GM19455 (cell line): ENCODE measurements around the gene RPL26.

Source experiments
- ATAC-seq: cut with Tn5 transposase; IDR thresholded peaks from one replicate; pipeline ENCODE4 v1.9.1; 2021; ENCODE audit not compliant: unreplicated experiment

RPL26 gene

DNA sequence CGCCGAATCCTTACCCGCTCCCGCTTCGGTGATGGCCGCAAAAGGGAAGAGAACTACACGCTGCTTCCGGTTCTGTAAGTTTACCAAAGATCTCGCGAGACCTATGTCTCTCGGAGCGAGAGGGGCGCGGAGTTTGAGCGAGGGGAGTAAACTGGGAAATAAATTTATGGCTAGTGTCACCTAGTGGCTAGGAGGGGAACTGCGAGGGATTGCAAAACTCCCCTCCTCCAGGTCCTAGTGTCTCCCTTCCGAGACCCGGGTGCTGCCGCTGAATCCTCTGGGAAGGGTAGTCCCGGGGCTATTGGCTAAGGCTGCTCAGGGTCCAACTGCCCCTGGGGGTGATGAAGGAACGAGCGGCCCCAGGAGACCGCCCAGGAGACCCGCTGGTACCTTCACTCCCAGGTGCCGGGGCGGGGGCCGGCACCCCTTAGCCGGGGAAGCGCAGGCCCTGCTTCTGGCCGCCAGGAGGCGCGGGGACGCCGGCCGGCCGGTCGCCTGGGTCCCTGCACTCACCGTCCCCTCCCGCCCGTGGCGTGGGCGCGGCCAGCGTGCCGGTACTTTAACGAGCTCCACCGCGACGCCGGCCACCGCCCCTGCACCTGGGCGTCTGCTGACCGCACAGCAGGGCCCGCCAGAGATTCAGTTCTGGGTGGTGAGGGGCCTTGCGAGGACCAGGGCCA lies at the start of gene RPL26:
Gene RPL26 (minus strand): TSS at position 51 of the 680 bp plus-strand sequence. CDS start 883 bp downstream, outside the sequence.
- peak; percentile 91 for ATAC-seq

DNA sequence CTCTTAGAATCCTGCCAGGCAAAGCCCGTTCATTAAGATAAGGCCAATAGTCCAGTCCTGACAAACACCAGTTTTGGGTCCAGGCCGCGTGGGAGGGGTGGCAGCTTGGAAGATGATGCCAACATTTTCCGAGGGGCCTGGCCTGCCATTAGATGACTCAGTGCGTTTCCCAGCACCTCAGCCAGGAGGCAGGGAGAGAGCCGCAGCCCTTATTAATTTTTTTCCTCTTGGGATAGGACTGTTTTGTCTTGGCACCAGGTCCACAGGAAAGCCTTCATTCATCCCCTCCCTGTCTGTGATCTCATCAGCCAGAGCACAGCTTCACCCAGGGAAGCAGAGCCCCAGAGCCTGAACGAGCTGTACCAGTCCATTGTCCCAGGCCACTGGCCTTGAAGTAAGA lies 48.0 kb upstream of the RPL26 start:
- ATAC-seq, result no peak

DNA sequence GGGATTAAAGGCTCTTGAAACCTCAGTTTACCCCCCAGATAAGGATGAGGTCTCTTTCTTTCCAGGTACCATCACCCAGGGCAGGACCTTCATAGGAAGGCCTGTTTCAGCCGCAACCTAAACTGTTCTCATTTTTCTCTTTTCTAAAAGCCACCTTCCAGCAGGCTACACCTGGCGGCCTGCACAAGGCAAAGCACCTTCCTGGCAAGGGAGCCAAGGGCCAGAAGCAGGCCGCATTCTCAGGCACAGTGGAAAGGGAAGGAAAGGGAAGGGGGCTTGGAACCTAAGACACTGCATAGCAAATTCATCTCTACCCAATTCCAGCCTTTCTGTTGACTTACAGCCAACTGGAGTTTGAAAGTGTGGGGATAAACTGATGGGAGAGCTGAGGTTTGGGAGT lies 43.8 kb upstream of the RPL26 start:
- no peak for ATAC-seq

DNA sequence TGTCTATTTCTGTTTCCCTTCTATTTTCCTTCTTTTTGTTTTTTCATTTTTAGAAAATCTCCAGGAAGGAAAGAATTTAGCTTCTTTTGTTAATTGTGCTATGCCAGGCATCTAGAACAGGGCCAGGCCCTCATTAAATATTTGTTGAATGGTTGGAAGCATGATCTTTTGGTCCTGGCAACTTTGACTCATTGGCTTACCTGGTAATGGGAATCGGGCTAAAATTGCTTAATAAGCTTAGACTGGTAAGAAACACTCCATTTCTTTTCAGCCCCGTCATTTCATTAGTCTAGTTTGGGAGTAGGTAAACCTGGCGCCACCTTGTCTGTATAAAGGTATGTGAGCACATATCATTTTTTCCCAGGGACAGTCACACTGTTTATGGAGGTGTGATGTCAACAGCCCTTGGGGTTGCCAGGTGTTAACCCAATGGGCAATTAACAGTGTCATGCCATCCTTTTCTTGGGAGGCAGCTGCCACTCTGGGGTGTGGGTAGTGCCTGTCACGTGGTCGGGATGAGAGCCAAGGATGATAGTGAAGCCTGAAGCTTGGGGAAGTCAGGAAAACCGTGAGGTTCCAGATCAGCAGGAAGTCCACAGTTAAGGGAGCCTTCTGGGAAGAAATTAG lies 43.2 kb upstream of the RPL26 start:
- no peak for ATAC-seq

DNA sequence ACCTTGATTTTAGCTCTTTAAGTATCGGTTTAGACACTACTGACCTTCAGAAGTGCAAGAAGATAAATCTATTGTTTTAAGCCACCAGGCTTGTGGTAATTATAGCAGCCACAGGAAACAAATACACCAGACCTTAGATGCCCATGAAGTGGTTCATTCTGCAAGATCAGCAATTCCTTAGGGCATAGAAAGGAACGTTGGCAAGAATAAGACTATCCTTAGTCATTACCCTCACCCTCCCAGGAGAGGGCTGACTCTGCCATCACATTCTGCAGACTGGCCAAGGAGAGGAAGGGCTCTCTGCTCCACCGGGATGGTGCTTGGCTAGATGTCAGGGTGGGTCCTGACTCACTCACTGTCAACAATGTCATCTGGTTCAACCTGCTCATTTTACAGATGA lies 38.6 kb upstream of the RPL26 start:
- ATAC-seq, result no peak

DNA sequence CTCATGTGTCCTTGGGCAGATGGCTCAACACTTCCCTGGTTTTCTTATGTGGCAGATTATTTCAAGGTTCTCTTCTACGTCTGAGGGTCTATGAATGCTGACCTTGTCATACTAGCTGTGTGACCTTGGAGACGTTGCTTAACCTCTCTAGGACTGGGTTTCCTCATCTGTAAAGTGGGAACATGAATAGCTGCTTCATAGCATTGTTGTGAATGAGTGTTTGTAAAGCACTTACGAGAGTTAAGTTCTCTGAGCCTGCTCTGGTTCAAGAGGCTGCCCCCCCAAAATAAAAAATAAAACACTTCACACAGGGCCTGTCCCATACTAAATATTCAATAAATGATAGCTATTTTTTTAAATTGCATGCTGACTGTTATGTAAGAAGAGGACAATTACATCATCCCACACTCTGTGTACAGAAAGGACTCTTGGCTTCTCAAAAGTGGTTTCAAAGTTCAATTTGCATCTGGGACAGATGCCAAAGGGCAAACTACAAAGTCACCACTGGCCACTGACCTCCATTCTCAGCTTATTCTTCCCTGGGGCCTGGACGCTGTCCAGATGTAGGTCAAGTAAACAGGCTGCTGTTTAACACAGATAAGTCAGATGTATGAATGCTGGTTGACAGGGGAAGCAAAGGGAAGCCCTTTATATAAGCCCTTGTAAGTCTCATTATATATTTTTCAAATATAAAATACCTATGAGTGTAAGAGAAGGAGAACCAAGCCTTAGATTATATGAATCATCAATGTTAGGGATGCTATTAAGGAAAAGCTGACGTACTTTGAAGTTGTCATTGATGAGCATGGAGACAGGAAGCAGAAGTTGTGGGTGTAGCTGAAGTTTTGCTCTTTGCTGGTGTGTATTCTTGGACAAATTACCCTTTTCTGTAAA lies 37.3 kb upstream of the RPL26 start:
- no peak for ATAC-seq

DNA sequence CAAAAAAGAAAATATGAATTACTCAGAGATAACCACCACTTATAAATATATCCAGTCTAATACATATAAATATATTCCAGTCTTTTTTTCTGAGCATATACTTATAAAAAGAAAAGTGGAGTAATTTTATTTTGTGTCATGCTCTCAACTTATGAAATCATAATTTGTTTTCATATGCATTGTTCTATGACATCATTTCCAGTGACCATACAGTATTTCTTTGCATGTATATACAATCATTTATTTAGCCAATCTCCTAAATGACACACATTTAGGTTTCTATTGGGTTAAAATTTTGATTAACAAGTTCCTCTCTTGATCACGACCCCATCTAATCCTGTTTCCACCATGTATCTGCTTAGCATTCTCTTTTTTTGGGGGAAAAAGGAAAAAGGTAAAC lies 36.3 kb upstream of the RPL26 start:
- no peak for ATAC-seq

DNA sequence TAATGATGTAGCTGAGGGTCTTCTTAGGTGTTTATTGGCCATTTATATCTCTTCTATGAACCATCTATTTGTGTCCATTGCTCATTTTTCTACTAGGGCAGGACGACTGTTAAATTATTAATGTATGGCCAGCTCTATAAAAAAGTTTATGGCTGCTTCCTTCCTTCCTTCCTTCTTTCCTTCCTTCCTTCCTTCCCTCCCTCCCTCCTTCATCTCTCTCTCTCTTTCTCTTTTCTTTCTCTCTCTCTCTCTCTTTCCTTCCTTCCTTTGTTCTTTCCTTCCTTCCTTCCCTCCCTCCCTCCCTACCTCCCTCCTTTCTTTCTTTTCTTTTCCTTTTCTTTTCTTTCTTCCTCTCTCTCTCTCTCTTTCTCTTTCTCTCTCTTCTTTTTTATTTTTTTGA lies 35.5 kb upstream of the RPL26 start:
- ATAC-seq, result no peak

DNA sequence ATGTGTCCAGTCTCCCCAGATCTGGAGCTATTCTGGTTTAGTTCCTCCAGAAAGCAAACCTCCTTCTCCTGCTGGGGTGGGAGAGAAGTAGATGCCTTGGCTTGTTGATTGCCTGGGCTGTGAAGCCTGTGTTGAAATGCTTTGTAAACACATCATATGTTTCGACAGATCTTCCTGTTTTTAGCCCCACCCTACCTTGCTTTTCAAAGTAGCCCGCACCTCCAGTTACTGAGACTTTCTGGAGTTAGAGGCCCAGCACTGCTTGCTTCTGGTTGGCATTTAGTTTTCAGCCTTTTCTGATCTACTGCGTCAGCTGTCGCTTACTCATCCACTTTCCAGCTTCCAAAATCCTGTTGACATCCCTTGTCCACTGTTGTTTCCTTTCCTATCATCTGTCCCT lies 34.8 kb upstream of the RPL26 start:
- no peak for ATAC-seq

DNA sequence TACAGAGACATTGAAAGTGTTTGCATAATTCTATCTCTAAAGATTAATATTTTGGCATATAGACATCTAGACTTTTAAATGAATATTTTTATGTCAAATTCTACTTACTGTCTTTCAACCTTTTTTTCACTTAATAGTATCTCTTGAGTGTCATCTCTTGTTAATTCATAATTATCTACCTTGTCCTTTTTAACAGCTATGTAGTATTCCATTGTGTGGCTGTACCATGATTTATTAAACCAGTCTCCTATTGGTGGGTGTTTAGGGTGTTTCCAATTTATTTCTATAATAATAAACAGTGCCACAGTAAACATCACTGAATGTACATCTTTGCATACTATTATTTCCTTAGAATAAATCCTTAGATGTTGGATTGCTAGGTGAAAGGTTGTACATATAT lies 30.9 kb upstream of the RPL26 start:
- no peak for ATAC-seq

DNA sequence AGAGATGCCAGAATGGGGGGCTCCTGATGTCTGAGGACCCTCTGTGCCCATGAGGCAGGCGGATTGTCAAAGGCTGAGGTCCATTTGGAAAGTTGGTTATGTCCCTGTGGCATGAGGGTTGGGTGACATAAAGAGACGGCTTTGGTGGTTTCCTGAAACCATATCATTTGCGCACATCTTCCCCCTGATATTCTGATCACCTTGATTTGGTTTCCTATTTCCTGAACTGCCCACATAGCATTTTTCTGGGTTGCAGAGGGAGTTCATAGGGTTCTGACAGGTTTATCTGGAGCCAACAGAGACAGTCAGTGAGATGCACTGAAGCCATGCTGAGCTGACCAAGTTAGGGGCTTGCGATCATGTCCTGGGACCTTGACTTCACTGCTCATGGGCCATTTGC lies 30.3 kb upstream of the RPL26 start:
- no peak for ATAC-seq

DNA sequence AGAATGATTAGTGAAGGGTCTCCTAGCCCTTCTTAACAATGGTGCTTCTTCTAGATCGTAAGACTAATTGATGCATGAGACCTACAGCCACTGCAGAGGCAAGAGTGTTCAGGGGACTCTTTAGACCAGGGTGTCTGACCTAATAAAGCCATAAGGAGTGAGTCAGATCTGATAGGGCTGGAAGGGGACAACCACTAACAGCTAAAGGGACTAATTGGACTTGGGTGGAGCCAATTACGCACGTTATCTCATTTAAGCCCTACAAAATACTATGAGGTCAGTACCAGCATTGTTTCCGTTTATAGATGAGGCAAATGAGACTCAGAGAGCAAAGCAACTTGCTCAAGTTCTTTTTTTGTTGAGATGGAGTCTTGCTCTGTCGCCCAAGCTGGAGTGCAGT lies 29.1 kb upstream of the RPL26 start:
- no peak for ATAC-seq

DNA sequence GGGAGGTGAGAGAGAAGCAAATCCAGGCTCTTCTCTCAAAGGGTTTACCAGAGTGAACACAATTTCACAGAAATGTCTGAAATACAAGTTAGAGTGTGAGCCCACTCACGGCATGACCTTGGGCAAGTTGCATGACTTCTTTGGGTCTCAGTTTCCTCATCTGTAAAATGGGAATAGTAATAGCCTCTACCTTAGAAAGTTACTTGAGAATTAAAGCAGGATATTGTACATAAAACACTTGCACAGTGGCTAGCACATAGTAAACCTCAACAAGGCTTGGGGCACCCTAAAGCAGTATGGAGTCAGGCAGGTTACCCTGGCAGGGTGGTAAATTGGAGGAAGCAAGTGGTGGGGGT lies 27.9 kb upstream of the RPL26 start:
- no peak for ATAC-seq

DNA sequence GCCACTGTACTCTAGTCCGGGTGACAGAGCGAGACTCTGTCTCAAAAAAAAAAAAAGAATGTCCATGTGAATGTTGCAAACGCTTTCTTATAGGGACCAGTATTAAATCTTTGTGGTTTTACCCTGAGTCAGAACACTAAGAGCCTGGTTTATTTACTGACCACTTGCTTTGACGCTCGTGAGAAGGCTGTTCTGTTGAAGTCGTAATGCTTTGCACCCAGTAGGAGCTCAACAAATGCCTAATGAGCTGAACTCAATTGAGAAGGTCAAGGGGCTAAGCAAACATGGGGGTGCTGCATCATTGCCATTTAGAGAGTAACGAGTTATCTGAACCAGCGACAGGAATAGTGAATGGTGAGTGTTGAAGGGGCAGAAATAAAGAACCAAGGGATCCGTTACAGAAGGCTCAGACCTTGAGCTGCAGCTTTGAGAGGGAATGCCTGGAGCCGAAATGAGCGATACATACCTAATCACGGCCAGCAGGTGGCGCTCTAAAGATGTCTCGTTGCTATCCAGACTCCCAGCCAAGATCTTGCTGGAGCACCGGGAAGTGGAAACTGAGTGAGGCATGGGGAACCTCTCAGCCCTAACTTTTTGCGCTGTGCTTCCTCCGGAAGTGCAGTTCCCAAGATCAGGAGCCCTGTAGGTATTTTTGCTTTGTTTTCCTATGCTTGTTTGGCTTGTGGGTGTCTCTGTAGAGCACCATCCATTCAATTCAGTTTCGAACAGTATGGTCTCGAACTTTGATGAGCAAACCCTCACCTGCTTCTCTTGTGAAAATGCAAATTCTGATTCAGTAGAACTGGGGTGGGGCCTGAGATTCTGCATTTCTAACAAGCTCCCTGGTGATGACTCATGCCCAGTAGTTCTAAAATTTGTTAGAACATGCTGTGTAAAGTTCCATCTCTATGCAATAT lies 27.2 kb upstream of the RPL26 start:
- ATAC-seq, result no peak

DNA sequence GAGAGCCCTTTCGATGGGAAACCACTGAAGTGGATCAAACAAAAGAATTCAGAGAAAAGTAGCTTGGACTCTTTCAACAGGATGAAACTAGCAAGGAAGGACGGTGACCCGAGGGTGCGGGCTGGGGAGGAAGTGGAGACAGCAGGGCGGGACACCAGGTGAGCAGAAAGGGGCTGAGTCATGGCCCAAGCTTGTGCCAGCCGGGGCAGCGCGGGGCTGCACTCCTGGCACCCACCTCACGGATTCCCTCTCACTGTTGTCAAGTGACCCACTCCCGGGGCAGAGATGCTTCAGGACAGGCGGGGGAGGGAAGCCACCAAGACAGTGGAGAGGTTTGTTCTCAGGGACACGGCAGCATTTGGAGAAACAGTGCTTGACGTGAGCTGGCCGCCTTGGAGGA lies 25.4 kb upstream of the RPL26 start:
- no peak for ATAC-seq

DNA sequence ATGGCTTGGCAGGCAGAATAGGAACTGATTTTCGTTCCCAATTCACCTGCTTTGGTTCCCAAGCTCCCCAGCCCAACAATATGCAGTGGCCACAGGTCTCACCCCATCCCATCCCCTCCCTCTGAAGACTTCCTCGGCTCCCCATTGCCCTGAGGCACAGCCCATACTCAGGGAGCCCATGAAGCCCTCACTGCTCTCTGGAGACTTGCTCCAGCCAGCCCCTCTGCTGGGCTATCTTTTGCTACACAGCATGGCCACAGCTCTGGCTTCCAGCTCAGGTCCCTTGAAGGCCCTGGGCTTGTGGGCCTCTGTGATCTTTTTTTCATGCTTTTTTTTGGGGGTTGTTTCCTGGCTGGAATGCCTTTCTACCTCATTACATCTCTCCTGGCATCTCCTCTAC lies 23.2 kb upstream of the RPL26 start:
- ATAC-seq, result no peak

DNA sequence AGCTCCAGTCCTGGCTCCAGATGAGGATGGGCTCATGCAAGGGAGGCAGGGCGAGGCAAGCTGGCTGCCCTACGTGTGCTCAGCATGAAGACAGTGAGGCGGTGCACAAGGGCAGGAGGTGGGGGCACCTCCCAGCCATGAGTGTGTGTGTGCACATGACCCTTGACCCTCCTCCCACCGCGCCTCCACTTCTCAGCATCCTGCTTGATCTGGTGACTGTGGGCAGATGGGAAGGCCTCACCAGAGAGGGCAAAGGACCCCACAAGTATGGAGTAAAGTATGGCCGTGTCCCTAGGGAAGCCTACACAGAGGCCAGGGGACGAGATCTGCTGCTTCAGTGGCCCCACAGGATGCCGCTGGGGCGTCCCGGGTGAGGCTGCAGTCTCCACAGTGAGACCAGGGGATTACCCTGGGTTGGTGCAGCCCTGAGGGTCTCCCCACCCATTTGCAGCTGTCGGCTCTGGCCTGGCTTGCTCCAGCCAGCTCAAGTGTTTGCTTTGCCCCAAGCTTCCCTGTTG lies 22.6 kb upstream of the RPL26 start:
- ATAC-seq, result no peak

DNA sequence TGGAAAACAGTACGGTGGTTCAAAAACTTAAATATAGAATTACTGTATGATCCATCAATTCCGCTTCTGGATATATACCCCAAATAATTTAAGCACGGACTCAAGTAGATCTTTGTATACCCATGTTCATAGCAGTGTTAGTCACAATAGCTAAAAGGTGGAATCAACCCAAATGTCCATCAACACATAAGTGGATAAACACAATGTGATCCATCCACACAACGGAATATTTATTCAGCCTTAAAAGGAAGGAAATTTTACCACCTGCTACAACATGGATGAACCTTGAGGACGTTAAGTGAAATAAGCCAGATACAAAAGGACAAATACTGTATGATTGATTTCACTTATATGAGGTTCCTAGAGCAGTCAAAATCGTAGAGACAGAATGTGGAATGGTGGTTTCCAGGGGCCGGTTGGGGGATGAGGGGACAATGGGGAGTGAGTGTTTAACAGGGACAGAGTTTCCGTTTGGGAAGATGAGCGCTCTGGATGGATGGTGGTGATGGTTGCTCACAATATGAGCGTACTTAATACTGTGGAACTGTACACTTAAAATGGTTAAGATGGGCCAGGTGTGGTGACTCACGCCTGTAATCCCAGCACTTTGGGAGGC lies 20.0 kb upstream of the RPL26 start:
- no peak for ATAC-seq

DNA sequence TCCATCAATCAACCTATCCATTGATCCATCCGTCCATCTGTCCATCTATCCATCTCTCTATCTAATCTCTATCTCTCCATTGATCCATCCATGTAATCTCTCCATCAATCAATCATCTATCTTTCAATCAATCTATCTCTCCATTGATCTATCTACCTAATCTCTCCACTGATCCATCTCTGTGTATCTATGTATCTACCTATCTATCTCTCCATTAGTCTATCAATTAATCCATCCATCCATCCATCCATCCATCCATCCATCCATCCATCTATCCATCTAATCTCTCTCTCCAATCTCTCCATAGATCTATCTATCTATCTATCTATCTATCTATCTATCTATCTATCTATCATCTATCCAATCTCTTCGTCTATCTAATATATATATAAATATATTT lies 18.1 kb upstream of the RPL26 start:
- ATAC-seq, result no peak

DNA sequence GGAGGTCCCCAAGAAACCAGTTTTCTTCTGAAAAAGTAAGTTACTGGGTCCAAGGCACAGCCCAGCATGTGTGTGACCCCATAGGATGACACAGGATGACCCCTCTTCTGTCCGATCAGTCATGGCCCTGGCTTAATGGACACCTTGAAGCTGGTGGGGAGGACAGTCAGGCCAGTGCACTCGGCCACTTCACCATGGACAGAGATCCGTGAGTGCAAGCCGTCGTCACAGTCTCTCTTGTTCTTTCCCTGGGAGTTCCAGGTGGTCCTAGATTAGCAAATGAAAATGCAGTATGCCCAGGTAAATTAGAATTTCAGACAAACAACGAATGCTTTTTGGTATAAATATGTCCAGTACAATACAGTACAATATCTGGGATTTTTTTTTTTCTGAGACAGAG lies 16.0 kb upstream of the RPL26 start:
- no peak for ATAC-seq
